NAMALWA (cell line): ENCODE results near the gene KIF1A.
"Not testable (repeated sequence)": the region's sequence is repeated elsewhere in the genome, so short reads cannot be mapped to it uniquely, and the experiment has no call there.

Experiments
- DNase-seq: peaks from one replicate; pipeline ENCODE4 v3.0.0-alpha.2; 2015; ENCODE audit warnings: low spot score

Gene KIF1A

DNA sequence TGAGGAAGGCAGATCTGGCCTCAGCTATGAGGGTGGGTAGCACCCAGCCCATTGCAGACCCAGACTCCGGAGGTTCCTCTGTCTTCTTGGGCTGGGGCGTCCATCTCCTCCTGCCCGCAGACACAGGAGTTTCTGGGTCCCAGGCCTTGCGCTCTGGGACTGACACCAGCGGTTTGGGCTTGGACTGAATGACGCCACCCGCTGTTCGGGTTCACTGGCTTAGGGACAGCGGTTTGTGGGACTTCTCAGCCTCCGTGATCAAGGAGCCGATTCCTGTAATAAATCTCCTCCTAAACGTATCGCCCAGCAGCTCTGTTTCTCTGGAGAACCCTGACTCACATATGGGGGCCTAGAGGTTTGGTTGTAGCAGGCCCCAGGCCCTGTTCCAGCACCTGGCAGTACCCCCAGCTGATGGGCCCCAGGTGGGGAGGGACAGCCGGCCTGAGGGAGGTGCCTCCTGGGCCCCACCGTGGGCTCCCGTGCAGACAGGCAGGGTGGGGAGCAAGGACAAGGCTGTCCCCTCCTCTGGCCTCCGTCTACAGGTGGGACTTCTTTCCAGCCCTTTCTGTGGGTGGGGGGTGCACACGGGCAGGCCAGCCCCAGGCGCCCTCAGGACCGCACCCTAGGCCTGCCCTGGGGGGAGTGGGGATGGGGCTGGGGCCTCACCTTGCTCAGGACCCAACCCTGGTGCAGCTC is 132.8 kb downstream of the KIF1A start:
- DNase-seq = no peak

GRCh38 chr2:240686460-240686859 is 133.6 kb downstream of the KIF1A start:
- DNase-seq = no peak

DNA sequence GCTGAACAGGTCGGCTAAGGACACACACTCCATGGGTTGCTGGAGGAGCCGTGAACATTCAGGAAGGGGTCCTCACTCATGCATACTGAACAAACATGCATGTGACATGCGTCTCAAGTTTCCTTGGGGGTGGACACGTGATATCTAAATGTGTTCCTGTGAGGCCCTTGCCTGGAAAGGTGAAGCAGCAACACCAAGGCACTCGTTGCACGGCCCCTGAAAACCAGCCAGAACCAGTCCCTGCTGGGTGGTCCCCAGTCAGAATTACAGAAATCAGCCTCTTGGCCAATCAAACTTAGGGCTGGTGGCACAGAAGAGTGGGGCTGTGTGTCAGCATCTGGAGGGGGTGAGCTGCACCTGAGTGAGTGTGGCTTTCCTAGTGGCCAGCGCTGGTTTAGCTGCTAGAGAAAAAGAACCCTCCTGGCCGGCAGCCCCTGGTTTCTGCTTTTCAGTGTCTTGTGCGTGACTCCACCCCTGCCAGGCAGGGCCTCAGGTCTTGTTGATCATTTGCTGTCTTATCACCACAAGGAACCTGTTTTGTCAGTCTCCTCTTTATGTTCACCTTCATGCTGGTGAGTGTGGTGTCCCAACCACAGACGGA is 134.1 kb downstream of the KIF1A start:
- DNase-seq = peak; percentile 17

DNA sequence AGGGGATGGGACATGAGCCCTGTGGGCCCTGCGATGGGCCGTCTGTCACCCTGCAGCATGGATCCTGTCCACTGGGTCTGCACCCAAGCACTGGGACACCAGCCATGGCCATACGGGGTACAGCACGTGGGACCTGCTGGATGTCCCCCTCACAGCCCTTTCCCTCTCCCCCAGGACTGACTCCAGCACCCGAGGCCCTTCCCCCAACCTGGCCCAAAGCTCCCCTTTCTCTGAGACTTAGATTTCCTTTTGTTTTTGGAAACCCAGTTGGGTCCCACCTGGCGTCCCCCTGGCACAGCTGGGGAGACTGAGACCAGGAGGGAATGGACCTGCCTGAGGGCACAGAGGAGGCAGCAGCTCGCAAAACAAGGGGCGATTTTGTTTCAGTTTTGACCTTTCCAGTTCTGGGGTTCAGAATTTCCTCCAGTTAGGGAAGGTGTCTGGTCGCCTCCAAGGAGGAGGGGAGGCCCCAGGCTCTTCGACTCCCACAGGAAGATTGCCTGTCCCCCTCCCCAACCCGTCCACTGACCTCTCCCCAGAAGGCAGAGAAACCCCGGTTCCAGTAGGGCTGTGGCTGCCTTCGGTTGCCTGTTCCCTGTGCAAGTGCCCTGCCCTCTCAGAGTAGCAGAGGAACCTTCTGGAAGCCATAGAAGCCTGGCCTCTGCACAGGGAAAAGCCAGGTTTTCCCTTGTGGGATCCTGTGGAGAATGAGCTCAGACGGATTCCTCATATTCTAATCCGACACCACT is 135.9 kb downstream of the KIF1A start:
- DNase-seq = not testable (repeated sequence)

GRCh38 chr2:240683329-240683979 is 136.6 kb downstream of the KIF1A start:
- DNase-seq = not testable (repeated sequence)

- not testable (repeated sequence) for DNase-seq
Observed at GRCh38 chr2:240682431-240683224, 137.4 kb downstream of the KIF1A start, which contains the start of gene AQP12B. Gene AQP12B, minus strand, starts transcription at chr2:240682885. Its CDS starts 48 bp downstream, at chr2:240682837.

GRCh38 chr2:240680185-240680584 is 139.8 kb downstream of the KIF1A start:
- not testable (repeated sequence) for DNase-seq

DNA sequence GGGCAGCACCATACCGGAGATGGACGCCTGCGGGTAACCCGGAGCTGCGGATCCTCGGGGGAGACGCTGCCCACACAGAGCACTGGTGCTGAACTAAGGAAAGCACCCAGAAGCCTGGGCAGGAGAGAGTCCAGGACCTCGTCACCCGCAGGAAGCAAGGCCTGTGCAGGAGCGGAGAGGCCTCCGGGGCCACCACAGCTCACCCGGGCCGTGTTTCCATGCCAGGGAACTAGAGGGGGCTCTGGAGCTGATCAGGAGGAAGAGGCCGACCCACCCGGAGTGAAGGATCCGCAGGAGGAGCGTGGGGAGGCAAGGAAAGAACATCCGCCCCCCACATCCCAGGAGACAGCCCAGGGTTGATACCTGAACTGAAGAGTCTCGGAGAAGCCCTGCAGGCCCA is 141.1 kb downstream of the KIF1A start:
- DNase-seq = not testable (repeated sequence)

GRCh38 chr2:240678043-240678442 is 142.0 kb downstream of the KIF1A start:
- not testable (repeated sequence) for DNase-seq

DNA sequence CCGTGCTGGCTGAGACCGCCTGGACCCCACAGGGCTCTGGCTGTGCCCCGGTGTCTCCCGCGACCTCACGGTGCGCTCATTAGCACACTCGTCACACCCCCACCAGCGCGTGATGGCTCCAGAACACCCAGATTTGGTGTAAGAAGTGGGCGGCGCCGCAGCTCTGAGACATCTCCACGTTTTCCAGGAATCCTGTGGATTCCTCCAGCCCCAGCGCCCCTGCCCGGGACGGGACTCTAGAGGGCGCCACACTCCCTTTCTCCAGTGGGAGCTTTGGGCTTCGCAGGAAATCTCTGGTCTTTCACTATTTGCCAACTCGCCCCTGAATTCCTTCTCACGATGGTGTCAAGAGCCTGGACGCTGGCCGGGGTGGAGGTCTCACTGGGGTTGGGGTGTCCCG is 144.7 kb downstream of the KIF1A start:
- not testable (repeated sequence) for DNase-seq

DNA sequence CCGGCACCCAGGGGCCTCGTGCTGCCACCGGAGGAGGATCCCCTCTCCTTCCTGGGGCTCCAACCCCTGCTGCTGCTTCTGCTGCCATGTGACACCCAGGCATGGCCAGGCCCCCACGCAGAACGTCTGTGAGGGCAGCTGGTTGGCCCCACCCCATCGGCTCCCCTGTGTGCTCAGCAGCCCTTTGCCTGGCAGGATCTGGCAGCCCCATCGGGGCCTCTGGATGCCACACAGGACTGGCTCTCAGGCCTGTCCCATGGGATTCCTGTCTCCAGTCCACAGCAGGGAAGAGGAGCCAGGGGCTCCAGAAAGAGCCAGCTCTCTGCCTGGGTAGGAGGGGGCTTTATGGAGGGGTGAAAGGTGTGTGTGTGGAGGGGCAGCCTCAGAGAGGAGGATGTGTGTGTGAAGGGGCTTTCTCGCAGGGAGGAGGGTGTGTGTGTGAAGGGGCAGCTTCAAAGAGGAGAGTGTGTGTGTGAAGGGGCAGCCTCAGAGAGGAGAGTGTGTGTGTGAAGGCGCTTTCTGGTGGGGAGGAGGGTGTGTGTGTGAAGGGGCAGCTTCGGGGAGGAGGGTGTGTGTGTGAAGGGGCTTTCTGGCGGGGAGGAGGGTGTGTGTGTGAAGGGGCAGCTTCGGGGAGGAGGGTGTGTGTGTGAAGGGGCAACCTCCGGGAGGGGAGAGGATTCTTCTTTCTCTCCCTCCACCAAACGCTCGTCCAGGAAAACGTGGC is 145.4 kb downstream of the KIF1A start:
- DNase-seq = not testable (repeated sequence)

- no peak for DNase-seq
Observed at GRCh38 chr2:240672701-240673190, 147.3 kb downstream of the KIF1A start.

GRCh38 chr2:240672076-240672700 is 147.8 kb downstream of the KIF1A start:
- DNase-seq = no peak

- DNase-seq = no peak
Observed at GRCh38 chr2:240670950-240671349, 149.1 kb downstream of the KIF1A start.

DNA sequence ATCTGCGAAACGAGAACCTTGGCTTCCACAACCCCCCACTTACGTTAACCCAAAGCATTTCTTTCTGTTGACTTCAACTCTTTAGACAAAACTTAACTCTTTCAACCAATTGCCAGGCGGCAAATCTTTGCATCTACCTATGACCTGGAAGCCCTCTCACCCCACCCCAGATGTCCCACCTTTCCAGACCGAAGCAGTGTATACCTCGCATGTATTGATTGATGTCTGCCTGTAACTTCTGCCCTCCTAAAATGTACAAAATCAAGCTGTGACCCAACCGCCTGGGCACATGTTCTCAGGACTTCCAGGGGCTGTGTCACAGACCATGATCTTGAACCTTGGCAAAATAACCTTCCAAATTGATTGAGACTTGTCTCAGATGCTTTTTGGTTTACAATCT is 149.6 kb downstream of the KIF1A start:
- DNase-seq = no peak

DNA sequence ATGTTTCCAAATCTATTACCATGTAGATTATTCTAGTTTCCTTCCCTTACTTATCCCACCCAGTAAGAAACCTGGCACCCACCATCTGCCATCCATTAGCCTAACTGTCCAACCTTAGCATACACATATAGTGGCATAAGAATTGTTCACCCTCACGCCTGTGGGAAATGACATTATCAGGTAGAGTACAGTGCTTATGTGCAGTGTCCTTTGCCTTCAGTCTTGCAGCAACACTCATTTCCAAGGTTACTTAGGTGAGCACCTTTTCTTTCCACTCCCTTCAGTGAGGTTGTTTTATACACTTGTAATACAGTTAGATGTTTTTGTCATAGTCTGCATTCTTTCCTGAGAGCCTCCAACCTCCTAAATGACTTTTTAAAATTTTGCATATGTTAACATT is 155.4 kb downstream of the KIF1A start:
- no peak for DNase-seq
